ENCODE results near the gene ANGPTL2.

GRCh38 chr9:127138444-127138843 is 16.0 kb upstream of the ANGPTL2 start:
- TF ChIP-seq POLR2AphosphoS5 (IDR thresholded peaks at IDR 0.05; ENCODE audit: low read depth, low read length) (no peak), FOXM1 (IDR thresholded peaks at IDR 0.05; ENCODE audit: low read depth) (no peak), SIN3A (IDR thresholded peaks at IDR 0.05; ENCODE audit: borderline replicate concordance, low read depth, low read length) (no peak), MAX (IDR thresholded peaks at IDR 0.05; ENCODE audit: low read depth) (no peak), GABPA (IDR thresholded peaks at IDR 0.05; ENCODE audit: low read depth) (no peak), USF1 (IDR thresholded peaks at IDR 0.05; ENCODE audit: borderline replicate concordance, low read depth) (no peak), RFX5 (IDR thresholded peaks at IDR 0.05; ENCODE audit: low read length) (no peak), EP300 (IDR thresholded peaks at IDR 0.05; ENCODE audit: borderline replicate concordance in 1 of 2, low read depth in 1 of 2, low read length in 1 of 2) (no peak)
- TF ChIP-seq, protein P1, sequence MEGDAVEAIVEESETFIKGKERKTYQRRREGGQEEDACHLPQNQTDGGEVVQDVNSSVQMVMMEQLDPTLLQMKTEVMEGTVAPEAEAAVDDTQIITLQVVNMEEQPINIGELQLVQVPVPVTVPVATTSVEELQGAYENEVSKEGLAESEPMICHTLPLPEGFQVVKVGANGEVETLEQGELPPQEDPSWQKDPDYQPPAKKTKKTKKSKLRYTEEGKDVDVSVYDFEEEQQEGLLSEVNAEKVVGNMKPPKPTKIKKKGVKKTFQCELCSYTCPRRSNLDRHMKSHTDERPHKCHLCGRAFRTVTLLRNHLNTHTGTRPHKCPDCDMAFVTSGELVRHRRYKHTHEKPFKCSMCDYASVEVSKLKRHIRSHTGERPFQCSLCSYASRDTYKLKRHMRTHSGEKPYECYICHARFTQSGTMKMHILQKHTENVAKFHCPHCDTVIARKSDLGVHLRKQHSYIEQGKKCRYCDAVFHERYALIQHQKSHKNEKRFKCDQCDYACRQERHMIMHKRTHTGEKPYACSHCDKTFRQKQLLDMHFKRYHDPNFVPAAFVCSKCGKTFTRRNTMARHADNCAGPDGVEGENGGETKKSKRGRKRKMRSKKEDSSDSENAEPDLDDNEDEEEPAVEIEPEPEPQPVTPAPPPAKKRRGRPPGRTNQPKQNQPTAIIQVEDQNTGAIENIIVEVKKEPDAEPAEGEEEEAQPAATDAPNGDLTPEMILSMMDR (IDR thresholded peaks at IDR 0.05): no peak
- TF ChIP-seq, protein P2, sequence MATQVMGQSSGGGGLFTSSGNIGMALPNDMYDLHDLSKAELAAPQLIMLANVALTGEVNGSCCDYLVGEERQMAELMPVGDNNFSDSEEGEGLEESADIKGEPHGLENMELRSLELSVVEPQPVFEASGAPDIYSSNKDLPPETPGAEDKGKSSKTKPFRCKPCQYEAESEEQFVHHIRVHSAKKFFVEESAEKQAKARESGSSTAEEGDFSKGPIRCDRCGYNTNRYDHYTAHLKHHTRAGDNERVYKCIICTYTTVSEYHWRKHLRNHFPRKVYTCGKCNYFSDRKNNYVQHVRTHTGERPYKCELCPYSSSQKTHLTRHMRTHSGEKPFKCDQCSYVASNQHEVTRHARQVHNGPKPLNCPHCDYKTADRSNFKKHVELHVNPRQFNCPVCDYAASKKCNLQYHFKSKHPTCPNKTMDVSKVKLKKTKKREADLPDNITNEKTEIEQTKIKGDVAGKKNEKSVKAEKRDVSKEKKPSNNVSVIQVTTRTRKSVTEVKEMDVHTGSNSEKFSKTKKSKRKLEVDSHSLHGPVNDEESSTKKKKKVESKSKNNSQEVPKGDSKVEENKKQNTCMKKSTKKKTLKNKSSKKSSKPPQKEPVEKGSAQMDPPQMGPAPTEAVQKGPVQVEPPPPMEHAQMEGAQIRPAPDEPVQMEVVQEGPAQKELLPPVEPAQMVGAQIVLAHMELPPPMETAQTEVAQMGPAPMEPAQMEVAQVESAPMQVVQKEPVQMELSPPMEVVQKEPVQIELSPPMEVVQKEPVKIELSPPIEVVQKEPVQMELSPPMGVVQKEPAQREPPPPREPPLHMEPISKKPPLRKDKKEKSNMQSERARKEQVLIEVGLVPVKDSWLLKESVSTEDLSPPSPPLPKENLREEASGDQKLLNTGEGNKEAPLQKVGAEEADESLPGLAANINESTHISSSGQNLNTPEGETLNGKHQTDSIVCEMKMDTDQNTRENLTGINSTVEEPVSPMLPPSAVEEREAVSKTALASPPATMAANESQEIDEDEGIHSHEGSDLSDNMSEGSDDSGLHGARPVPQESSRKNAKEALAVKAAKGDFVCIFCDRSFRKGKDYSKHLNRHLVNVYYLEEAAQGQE (IDR thresholded peaks at IDR 0.05; ENCODE audit: low read depth, low read length): no peak

Data from SK-N-SH (cell line).